BLaER1 (cell line): ENCODE measurements around the gene CACNA1H.
"Not testable (repeated sequence)": the region's sequence is repeated elsewhere in the genome, so short reads cannot be mapped to it uniquely, and the experiment has no call there.

Experiments
- H3K27ac ChIP-seq: shearing (Covaris generic); formaldehyde crosslinking; 2 replicates; pipeline ENCODE4 v1.8.1; 2022
- H3K27me3 ChIP-seq: shearing (Covaris generic); formaldehyde crosslinking; 2 replicates; pipeline ENCODE4 v1.8.1; 2022
- H3K36me3 ChIP-seq: shearing (Covaris generic); formaldehyde crosslinking; 2 replicates; pipeline ENCODE4 v1.8.1; 2022
- H3K4me1 ChIP-seq: shearing (Covaris generic); formaldehyde crosslinking; 2 replicates; pipeline ENCODE4 v1.8.1; 2022
- H3K4me2 ChIP-seq: shearing (Covaris generic); formaldehyde crosslinking; 2 replicates; pipeline ENCODE4 v1.8.1; 2022
- H3K4me3 ChIP-seq: shearing (Covaris generic); formaldehyde crosslinking; 2 replicates; pipeline ENCODE4 v1.8.1; 2022
- H3K9ac ChIP-seq: shearing (Covaris generic); formaldehyde crosslinking; 2 replicates; pipeline ENCODE4 v1.8.1; 2022
- H3K9me3 ChIP-seq: shearing (Covaris generic); formaldehyde crosslinking; 2 replicates; pipeline ENCODE4 v1.8.1; 2022
- H4K20me1 ChIP-seq: shearing (Covaris generic); formaldehyde crosslinking; 2 replicates; pipeline ENCODE4 v1.8.1; 2022
- Cebpa-rat ChIP-seq: shearing (Covaris generic); IDR thresholded peaks from 2 replicates; pipeline ENCODE4 v1.8.1; 2022

CACNA1H gene

GRCh38 chr16:1255276-1256122 is 102.6 kb downstream of the CACNA1H start, which contains the start of gene TPSD1:
Gene TPSD1 (plus strand): TSS chr16:1256069. CDS start chr16:1256281, 212 bp downstream.
- H3K4me3 ChIP-seq, H3K4me1 ChIP-seq, H3K9ac ChIP-seq, H3K4me2 ChIP-seq, H3K9me3 ChIP-seq, H3K36me3 ChIP-seq, H3K27ac ChIP-seq: not testable (repeated sequence)
- peaks cover 40% of the 10 kb centered on the region for H3K27me3 ChIP-seq
- H4K20me1 ChIP-seq: peaks cover 33% of the 10 kb centered on the region

- not testable (repeated sequence) for H3K9me3 ChIP-seq, H3K9ac ChIP-seq, H3K4me3 ChIP-seq, H3K36me3 ChIP-seq, H3K4me2 ChIP-seq, H3K27ac ChIP-seq
- peaks cover 49% of the 10 kb centered on the region for H3K27me3 ChIP-seq
- peaks cover 11% of the 10 kb centered on the region; the same call in 1 of the 2 replicates for H3K4me1 ChIP-seq
- H4K20me1 ChIP-seq: peaks cover 39% of the 10 kb centered on the region
Observed at GRCh38 chr16:1256296-1256873, 103.5 kb downstream of the CACNA1H start.

- H3K36me3 ChIP-seq: no peaks in the 10 kb centered on the region
- no peak overlapping the region for H3K4me3 ChIP-seq
- no peak overlapping the region for H3K9ac ChIP-seq
- H3K4me1 ChIP-seq: peaks cover 13% of the 10 kb centered on the region; the same call in 1 of the 2 replicates
- no peak overlapping the region for H3K27ac ChIP-seq
- peaks cover 44% of the 10 kb centered on the region for H4K20me1 ChIP-seq
- peaks cover 54% of the 10 kb centered on the region for H3K27me3 ChIP-seq
- no peak overlapping the region for H3K4me2 ChIP-seq
- TF ChIP-seq Cebpa-rat: no peak
- H3K9me3 ChIP-seq: no peaks in the 10 kb centered on the region
Observed at GRCh38 chr16:1256874-1257322, 104.0 kb downstream of the CACNA1H start.

GRCh38 chr16:1257561-1258224 is 104.8 kb downstream of the CACNA1H start:
- no peak overlapping the region for H3K4me3 ChIP-seq
- H4K20me1 ChIP-seq: peaks cover 52% of the 10 kb centered on the region
- H3K9me3 ChIP-seq: no peaks in the 10 kb centered on the region
- peaks cover 13% of the 10 kb centered on the region; the same call in 1 of the 2 replicates for H3K4me1 ChIP-seq
- H3K9ac ChIP-seq: no peak overlapping the region
- no peak overlapping the region for H3K4me2 ChIP-seq
- no peak overlapping the region for H3K27ac ChIP-seq
- peaks cover 62% of the 10 kb centered on the region for H3K27me3 ChIP-seq
- TF ChIP-seq Cebpa-rat: no peak
- H3K36me3 ChIP-seq: no peaks in the 10 kb centered on the region

GRCh38 chr16:1258225-1258600 is 105.3 kb downstream of the CACNA1H start:
- Histone ChIP-seq H3K27me3 (peaks cover 68% of the 10 kb centered on the region), H4K20me1 (peaks cover 57% of the 10 kb centered on the region), H3K9me3 (no peaks in the 10 kb centered on the region), H3K9ac (no peak overlapping the region), H3K4me2 (no peak overlapping the region), H3K36me3 (no peaks in the 10 kb centered on the region), H3K4me3 (no peak overlapping the region), H3K27ac (no peak overlapping the region), H3K4me1 (peaks cover 13% of the 10 kb centered on the region; the same call in 1 of the 2 replicates)
- TF ChIP-seq Cebpa-rat: no peak

GRCh38 chr16:1258906-1259759 is 106.2 kb downstream of the CACNA1H start:
- TF ChIP-seq Cebpa-rat: no peak
- Histone ChIP-seq H3K9me3 (no peaks in the 10 kb centered on the region), H3K9ac (no peak overlapping the region), H3K36me3 (no peaks in the 10 kb centered on the region), H3K27ac (no peak overlapping the region), H3K4me2 (peak overlapping the region; percentile 56), H3K4me1 (peaks cover 13% of the 10 kb centered on the region; the same call in 1 of the 2 replicates), H3K4me3 (peak overlapping the region; percentile 38; the same call in 1 of the 2 replicates), H3K27me3 (peaks cover 75% of the 10 kb centered on the region), H4K20me1 (peaks cover 57% of the 10 kb centered on the region)

GRCh38 chr16:1259760-1260068 is 106.8 kb downstream of the CACNA1H start:
- Histone ChIP-seq H3K4me2 (no peak overlapping the region), H3K4me3 (no peak overlapping the region), H3K27me3 (peaks cover 75% of the 10 kb centered on the region), H3K4me1 (peaks cover 13% of the 10 kb centered on the region; the same call in 1 of the 2 replicates), H4K20me1 (peaks cover 57% of the 10 kb centered on the region), H3K36me3 (no peaks in the 10 kb centered on the region), H3K27ac (no peak overlapping the region), H3K9me3 (no peaks in the 10 kb centered on the region; the same call in 1 of the 2 replicates), H3K9ac (no peak overlapping the region)
- TF ChIP-seq Cebpa-rat: no peak

GRCh38 chr16:1260101-1260680 is 107.3 kb downstream of the CACNA1H start:
- no peaks in the 10 kb centered on the region for H3K36me3 ChIP-seq

More at GRCh38 chr16:1260101-1260680, 107.3 kb downstream of the CACNA1H start:
- no peak overlapping the region for H3K9ac ChIP-seq
- peaks cover 13% of the 10 kb centered on the region; the same call in 1 of the 2 replicates for H3K4me1 ChIP-seq
- no peak for TF ChIP-seq Cebpa-rat
- no peaks in the 10 kb centered on the region; the same call in 1 of the 2 replicates for H3K9me3 ChIP-seq
- peaks cover 75% of the 10 kb centered on the region for H3K27me3 ChIP-seq
- no peak overlapping the region for H3K4me2 ChIP-seq
- H4K20me1 ChIP-seq: peaks cover 57% of the 10 kb centered on the region
- no peak overlapping the region for H3K4me3 ChIP-seq
- H3K27ac ChIP-seq: no peak overlapping the region
